NCI-H748 treated with DMSO at 0.1 percent for 48 hours (cell line): ENCODE measurements around the gene RGS6.

Source experiments
- DNase-seq: peaks from one replicate; lab custom pipeline; 2025; lab: John Stamatoyannopoulos, UW

RGS6 gene

DNA sequence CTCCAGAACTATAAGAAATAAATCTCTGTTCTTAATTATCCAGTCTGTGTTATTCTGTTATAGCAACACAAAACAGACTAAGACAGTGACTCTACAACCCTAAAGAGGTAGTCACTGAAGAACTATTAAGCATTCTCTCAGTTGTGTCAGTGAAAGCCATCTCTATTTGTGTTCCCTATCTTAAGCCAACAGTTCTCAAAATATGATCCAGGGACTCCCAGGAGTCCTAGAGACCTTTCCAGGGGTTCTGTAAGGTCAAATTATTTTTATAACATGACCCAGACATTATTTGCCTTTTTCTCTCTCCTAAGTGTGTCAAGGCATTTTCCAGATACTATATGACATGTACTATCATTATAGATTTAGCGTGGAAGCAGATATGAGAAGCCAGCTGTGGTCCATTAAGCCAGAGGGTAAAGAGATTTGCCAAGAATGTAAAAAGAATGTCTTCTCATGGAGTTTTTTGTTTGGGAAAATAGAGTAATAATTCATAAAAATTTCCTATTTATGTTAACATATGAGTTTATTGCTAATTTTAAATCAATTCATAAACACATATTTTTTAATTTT is 315.8 kb downstream of the RGS6 start:
- no peak for DNase-seq

- no peak for DNase-seq
Observed at GRCh38 chr14:72253503-72253902, 321.3 kb downstream of the RGS6 start.

DNA sequence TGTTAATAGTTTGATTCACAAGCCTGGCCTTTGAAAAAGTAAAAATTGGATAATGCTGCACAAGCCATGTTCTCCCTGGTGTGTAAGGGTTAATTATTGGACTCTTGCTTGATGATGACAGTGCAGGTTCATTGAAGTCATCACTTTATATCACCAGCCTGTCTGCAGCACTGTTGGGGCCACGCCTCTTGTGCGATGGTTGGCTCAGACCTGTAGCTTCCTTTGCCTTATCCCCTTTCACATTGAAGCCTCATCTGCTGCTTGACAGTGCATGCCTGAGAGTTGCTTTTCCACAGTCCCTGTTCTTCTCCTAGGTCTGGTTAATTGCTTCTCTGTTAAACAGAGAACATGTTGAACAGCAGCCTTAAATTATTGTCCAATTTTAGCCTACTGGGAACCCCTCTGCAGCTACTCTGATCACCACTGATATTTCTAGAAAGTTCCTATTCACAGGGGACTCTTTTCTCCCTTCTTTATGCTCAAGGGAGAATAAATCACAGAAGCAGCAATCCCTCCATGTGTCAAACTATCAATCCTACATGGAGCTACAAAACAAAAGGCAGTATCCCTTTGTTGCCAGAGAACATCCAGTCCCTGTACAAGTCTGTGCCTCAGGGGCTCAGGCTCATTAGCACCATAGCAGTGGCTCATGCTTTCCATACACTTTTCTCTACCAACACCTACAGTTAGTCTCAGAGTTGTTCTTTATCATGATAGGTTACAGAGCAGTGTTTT is 322.1 kb downstream of the RGS6 start:
- no peak for DNase-seq

DNA sequence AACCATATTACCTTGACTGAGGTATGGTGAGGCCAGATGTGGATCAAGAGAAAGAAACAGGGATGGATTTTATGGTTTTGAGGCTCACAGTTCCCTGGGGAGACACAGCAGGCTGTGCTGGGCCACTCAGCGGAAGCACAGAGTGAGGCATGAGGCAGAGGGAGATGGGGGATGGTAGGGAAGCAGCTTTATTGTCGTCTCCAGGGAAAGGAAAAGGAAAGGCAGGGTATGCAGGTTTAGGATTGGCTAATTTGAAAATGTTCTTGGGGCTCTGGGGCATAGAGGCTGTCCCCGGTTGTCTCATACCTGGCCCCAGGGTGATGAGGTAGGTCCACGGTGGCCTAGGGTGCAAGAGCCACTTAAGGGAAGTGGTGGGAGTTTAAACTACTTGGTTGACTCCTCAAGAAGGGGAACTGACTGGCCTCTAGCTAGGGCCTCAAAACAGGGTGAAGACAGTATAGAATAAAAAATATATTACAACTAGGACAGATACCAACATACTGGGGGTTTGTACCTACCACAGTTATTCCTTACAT is 322.8 kb downstream of the RGS6 start:
- DNase-seq = no peak

DNA sequence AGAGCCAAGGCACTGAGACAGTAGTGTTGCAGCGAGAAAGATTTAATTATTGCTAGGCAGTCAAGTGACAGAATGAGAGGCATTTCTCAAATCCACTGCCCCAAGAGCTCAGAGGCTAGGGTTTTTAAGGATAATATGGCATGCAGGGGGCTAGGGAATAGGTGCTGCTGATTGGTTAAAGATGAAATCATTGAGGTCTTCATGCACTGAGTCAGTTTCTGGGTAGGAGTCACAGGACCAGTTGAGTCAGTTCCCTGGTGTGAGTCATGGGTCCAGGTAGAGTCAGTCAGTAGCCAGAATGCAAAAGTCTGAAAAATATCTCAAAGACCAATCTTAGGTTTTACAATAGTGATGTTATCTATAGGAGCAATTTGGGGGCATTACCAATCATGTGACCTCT is 323.8 kb downstream of the RGS6 start:
- no peak for DNase-seq

DNA sequence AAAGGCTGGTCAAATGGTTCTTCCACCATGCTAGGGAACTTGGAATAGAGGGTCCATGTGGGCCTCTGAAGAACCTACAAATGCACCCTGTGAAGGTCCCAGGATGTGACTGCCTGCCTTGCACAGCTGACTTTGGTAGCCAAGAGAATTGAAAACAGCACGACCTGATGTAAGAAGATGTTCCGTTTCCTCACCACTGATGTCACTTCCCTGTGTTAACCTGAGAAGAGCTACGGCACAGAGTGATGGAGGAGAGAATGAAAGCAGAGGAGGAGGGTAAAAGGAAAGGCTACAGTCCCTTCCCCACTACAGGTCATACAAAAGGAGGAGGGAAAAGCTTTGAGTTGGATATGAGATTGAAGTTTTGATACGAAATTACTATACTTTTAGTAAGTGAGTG is 328.8 kb downstream of the RGS6 start:
- DNase-seq = no peak

DNA sequence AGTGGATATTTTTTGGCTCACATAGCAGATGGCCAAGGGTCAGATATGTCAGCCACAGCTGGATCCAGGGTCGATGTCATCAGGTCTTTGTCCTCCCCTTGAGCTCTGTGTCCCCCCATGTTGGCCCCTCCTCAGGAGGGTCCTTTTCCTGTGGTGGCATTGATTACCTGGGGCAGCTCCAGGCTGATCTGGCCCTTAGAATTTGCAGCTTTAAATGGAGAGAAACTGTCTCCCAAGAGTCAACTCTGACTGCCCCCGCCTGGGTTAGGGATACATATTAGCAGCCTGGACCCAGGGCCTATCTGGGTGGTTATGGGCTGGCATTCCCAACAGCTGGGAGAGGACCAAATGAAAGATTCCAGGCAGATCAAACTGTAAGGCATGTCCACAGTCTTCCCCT is 330.5 kb downstream of the RGS6 start:
- DNase-seq = no peak

DNA sequence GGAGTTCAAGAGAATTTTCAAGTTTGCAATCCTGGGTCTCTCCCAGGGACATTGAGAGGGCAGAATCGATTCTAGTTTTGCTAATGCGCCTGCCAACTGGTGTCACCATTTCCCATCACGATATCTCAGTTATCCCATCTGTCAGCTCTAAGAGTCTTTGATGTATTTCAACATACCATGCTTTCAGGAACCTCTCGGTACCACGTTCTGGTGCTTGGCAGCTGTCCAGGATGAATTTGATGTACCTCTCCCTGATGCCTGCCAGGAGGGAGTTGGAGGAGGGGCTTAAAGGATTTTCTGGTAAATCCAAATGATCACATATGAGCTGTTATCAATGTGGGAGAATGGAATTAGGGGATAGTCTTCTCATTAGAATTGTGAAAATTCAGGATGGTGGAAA is 332.5 kb downstream of the RGS6 start:
- no peak for DNase-seq

DNA sequence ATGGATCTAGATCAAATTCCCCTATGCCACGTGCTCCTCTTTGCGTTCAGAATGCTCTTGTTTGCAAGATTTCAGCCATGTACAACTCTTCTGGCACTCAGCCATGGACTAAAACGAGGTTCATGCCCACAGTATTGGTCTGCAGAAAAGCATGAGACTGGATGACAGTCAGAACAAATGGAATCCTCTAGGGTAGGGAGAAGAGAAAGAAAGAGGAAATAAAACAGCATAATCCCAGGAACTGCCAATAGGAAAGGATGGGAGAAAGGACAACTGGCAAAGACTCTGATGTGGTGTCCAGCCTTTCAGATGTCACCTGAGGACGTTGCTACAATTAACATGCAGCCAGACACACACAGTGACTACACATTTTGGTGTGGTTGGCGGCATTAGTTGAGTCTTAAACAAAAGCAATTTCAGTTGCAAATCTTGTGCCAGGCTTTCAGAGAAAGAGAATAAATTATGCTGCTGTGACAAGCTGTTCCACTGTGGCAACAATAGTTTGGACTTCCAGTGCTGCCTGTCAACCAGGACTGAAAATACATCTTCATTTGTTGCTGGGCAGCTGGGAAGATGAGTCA is 338.0 kb downstream of the RGS6 start:
- no peak for DNase-seq

DNA sequence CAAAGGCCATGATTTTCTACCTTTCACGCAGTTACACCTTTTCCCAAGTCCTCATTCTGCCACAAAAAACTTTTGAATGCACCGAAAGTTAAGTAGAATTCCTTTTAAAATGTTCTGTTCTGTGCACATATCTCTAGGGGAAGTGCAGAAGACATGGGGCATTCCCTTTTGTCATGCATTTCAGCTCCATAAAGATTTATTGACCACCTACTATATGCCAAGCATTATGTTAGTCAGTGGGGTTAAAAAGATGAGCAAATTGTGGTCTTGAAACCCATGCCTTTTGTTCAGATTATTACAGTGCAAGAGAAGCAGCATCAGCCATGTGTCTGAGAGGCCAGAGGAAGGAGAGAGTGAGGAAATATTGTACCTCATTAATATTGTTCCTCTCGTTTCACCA is 338.5 kb downstream of the RGS6 start:
- no peak for DNase-seq

GRCh38 chr14:72275242-72275641 is 343.0 kb downstream of the RGS6 start:
- no peak for DNase-seq

DNA sequence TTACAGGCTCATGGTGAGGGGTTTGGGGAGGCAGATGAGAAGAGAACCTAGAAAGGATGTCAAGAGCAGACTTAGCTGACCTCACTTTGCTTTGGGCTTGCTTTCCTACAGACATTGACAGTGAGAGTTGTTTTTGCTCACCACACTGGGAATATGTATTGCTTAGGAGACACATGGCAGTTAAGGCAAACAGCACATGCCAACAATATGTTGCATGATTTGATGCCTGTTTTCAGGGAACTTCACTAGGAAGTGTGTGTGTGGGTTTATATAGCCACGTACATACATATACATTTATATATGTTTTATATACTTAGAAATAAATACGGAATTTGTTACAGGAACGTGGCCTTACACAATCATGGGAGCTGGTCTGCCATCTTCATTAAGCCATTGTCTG is 346.1 kb downstream of the RGS6 start:
- no peak for DNase-seq

GRCh38 chr14:72284176-72284575 is 351.9 kb downstream of the RGS6 start:
- no peak for DNase-seq

GRCh38 chr14:72290241-72290640 is 358.0 kb downstream of the RGS6 start:
- no peak for DNase-seq

- DNase-seq = peak; percentile 31
Observed at GRCh38 chr14:72291908-72292688, 359.9 kb downstream of the RGS6 start.

- DNase-seq = no peak
Observed at GRCh38 chr14:72292689-72293024, 360.4 kb downstream of the RGS6 start.

GRCh38 chr14:72301352-72301751 is 369.1 kb downstream of the RGS6 start:
- DNase-seq = no peak

DNA sequence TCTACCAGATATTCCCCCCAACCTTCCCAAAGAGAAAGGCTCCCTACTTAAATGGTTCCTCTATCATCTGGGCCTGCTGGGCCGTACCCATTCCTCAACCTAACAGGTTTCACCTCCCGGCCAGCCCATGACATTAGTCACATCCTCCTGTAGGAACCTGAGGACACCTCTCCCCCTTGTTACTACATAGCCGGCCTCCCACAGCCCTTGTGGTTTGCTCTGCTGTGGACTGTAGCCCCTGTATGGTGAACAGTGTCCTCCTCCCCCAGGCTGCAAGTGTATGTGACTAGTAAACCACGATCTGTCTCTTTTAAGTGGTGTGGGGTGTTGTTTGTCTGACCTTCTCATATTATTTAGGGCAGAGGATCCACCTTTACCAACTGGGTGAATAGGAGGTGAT is 371.7 kb downstream of the RGS6 start:
- no peak for DNase-seq

DNA sequence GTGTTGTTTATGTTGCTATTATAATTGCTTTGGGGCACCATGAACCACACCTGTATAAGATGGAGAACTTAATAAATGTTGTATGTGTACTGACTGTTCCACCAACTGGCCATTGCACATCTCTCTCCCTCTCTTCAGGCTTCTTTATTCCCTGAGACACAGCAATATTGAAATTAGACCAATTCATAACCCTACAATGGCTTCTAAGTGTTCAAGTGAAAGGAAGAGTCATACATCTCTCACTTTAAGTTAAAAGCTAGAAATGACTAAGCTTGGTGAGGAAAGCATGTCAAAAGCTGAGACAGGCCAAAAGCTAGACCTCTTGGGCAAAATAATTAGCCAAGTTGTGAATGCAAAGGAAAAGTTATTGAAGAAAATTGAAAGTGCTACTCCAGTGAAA is 373.3 kb downstream of the RGS6 start:
- DNase-seq = no peak

- DNase-seq = no peak
Observed at GRCh38 chr14:72308967-72309485, 376.8 kb downstream of the RGS6 start.

- no peak for DNase-seq
Observed at GRCh38 chr14:72311116-72311515, 378.9 kb downstream of the RGS6 start.

- DNase-seq = peak; percentile 55
Observed at GRCh38 chr14:72311516-72311915, 379.3 kb downstream of the RGS6 start.
